Fibroblast of lung (primary cell): ENCODE results near the gene EMC7.

Source experiments
- CTCF ChIP-seq, 2 donors: IDR thresholded peaks in 1 of 2; conservative IDR thresholded peaks in 1 of 2; 1 replicate in 1 of 2; 2 replicates in 1 of 2; pipeline ENCODE4 v1.5.1; 2011 to 2012; ENCODE audit warnings: low read length in 2 of 2, control low read depth in 1 of 2, inconsistent platforms in 1 of 2, low read depth in 1 of 2, mild to moderate bottlenecking in 1 of 2
- EZH2 ChIP-seq: IDR thresholded peaks from 2 replicates; pipeline ENCODE4 v1.5.1; 2012; ENCODE audit warnings: low read length, control low read depth, mild to moderate bottlenecking; ENCODE audit errors: missing control alignments

- no peak for TF ChIP-seq CTCF (conservative IDR thresholded peaks at IDR 0.05 in 1 of 2, IDR thresholded peaks at IDR 0.05 in 1 of 2; ENCODE audit: low read depth in 1 of 2, low read length in 2 of 2)
- no peak for TF ChIP-seq EZH2
Observed at GRCh38 chr15:34039790-34040113, 61.9 kb downstream of the EMC7 start.
